GM12878 (cell line): Measurements from ENCODE around the gene ARHGEF6.

Experiments used
- CTCF ChIP-seq, 3 experiments: IDR thresholded peaks in 2 of 3; conservative IDR thresholded peaks in 1 of 3; 2 replicates each; pipeline ENCODE4 v1.5.1; 2011; ENCODE audit warnings: low read depth in 3 of 3, low read length in 3 of 3, mild to moderate bottlenecking in 3 of 3, control low read depth in 2 of 3, moderate library complexity in 2 of 3, inconsistent platforms in 1 of 3, mixed read lengths in 1 of 3; ENCODE audit not compliant: control insufficient read depth in 2 of 3, insufficient read depth in 1 of 3; ENCODE audit errors: extremely low read depth in 1 of 3
- POLR2A ChIP-seq: IDR thresholded peaks from 2 replicates; pipeline ENCODE4 v1.6.1; 2011; ENCODE audit warnings: low read depth, mild to moderate bottlenecking, low read length
- ZBTB33 ChIP-seq: fragments of 450-650 bp; IDR thresholded peaks from 2 replicates; pipeline ENCODE4 v1.6.1; 2017; ENCODE audit warnings: mild to moderate bottlenecking

- no peak for TF ChIP-seq CTCF (IDR thresholded peaks at IDR 0.05 in 2 of 3, conservative IDR thresholded peaks at IDR 0.05 in 1 of 3; ENCODE audit: control insufficient read depth in 2 of 3, extremely low read depth in 1 of 3, insufficient read depth in 1 of 3, low read depth in 3 of 3, low read length in 3 of 3)
- no peak for TF ChIP-seq POLR2A
- no peak for TF ChIP-seq ZBTB33
Measured at GRCh38 chrX:136747003-136747986, 33.4 kb downstream of the ARHGEF6 start.
